SH-SY5Y (cell line): Measurements from ENCODE around the gene TMEM126A.

Experiments used
- GATA2 ChIP-seq: IDR thresholded peaks from 2 replicates; pipeline ENCODE4 v1.6.1; 2011; ENCODE audit warnings: mild to moderate bottlenecking, low read depth, low read length
- GATA3 ChIP-seq: IDR thresholded peaks from 2 replicates; pipeline ENCODE4 v1.6.1; 2011; ENCODE audit warnings: low read depth, mild to moderate bottlenecking, low read length, moderate library complexity

DNA sequence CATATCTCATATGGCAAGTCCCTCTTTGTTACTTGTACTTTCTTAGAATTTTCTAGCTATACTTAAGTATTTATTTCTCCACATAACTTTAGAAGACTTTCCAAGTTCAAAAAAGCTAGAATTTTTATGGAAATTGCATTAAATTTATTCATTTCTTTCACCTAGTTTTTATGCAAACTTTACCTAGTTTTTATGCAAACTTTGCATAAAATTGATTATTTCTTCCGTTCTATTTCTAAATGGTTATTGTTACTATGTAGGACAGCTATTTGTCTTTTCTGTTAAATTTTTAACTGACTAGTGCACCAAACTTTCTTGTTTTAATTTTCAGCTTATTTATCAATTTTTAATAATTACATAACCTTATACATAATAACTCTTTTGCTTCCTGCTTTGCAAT lies 20.4 kb downstream of the TMEM126A start:
- TF ChIP-seq GATA3: no peak
- TF ChIP-seq GATA2: no peak
